MM.1S (cell line): ENCODE measurements around the gene MRPS24.

Source experiments
- EZH2 ChIP-seq: fragments of 300-600 bp; sonication (generic); optimal IDR thresholded peaks from 2 replicates; pipeline ENCODE3; 2017; ENCODE audit warnings: low read depth, mild to moderate bottlenecking, antibody characterized with exemption, low read length, mixed read lengths
- EZH2phosphoT487 ChIP-seq: fragments of 300-600 bp; sonication (generic); IDR thresholded peaks from 2 replicates; pipeline ENCODE4 v1.6.1; 2018; ENCODE audit warnings: antibody characterized with exemption, low read length
- TF ChIP-seq, protein P1 (sequence below): fragments of 300-600 bp; sonication (generic); IDR thresholded peaks from 2 replicates; pipeline ENCODE4 v1.5.1; 2016; ENCODE audit warnings: antibody characterized with exemption, low read length, mixed read lengths

DNA sequence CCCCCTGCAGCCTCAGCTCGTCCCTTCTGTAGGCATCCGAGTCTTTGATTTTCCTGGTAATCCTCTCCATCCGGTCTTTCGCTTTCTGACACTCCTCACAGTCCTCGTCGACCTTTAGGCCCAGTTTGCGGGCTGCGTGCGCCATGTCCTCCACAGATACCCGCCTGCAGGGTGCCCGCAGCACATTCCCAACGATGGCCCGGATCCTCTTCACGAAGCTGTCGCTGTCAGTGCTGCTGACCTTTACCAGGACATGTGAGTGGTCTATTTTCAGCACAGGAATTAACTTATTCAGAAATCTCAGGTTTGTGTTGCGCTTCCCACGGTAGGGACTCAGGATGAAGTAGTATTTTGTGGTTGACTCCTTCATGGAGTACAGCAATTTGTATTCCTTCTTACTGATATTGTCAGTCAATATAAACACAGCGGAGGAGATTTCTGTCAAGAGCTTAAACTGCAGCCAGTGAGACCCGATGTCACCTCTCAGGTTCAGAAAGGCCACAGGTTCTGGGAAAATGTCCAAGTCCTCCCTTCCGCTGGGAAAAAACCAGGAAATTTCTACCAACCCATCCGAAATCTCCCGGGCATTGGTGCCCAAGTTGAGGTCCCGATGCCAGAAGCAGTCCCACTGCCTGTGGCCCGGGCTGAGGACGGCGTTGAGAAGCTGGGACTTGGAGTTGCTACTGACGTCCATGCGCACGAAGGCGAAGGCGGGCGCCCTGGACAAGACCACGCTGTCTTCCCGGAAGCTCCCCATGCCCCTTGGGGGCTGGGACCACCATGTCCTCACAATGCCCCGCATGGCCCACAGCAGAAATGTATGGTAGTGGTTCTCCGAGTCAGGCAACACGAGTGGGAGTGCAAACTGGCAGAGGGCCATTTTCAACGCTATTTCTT is 8.9 kb upstream of the MRPS24 start:
- TF ChIP-seq, protein P1, sequence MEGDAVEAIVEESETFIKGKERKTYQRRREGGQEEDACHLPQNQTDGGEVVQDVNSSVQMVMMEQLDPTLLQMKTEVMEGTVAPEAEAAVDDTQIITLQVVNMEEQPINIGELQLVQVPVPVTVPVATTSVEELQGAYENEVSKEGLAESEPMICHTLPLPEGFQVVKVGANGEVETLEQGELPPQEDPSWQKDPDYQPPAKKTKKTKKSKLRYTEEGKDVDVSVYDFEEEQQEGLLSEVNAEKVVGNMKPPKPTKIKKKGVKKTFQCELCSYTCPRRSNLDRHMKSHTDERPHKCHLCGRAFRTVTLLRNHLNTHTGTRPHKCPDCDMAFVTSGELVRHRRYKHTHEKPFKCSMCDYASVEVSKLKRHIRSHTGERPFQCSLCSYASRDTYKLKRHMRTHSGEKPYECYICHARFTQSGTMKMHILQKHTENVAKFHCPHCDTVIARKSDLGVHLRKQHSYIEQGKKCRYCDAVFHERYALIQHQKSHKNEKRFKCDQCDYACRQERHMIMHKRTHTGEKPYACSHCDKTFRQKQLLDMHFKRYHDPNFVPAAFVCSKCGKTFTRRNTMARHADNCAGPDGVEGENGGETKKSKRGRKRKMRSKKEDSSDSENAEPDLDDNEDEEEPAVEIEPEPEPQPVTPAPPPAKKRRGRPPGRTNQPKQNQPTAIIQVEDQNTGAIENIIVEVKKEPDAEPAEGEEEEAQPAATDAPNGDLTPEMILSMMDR, result no peak
- TF ChIP-seq EZH2phosphoT487 (no peak), EZH2 (no peak)
